Endodermal cell (in vitro differentiated cells): Measurements from ENCODE around the gene HECTD1. TPM values are rescaled to one million over a fixed set of nuclear protein-coding genes. Genes with fewer than 3 reads are reported as not detected.

Source experiments
- DNase-seq: peaks from one replicate; pipeline ENCODE4 v3.0.0-alpha.2; 2017
- H3K27ac ChIP-seq: 2 replicates; pipeline ENCODE4 v1.5.1; 2013; ENCODE audit warnings: mild to moderate bottlenecking, low read depth, low read length, moderate library complexity
- H3K27me3 ChIP-seq: 2 replicates; pipeline ENCODE4 v1.6.1; 2013; ENCODE audit warnings: mild to moderate bottlenecking, low read length, moderate library complexity; ENCODE audit not compliant: insufficient read depth, control insufficient read depth, poor library complexity, severe bottlenecking
- H3K36me3 ChIP-seq: 2 replicates; pipeline ENCODE4 v1.7.0; 2013; ENCODE audit warnings: mild to moderate bottlenecking, low read length, moderate library complexity; ENCODE audit not compliant: control insufficient read depth, insufficient read depth
- H3K4me1 ChIP-seq: one replicate; pipeline ENCODE4 v1.7.0; 2013; ENCODE audit warnings: low read length; ENCODE audit not compliant: control insufficient read depth, insufficient read depth
- H3K4me3 ChIP-seq: 2 replicates; pipeline ENCODE4 v1.5.1; 2013; ENCODE audit warnings: mild to moderate bottlenecking, low read length, moderate library complexity
- H3K9ac ChIP-seq: 2 replicates; pipeline ENCODE4 v1.6.1; 2013; ENCODE audit warnings: mild to moderate bottlenecking, low read length, moderate library complexity; ENCODE audit not compliant: poor library complexity, severe bottlenecking; ENCODE audit errors: extremely low read depth
- H3K9me3 ChIP-seq: 2 replicates; pipeline ENCODE4 v1.6.1; 2013; ENCODE audit warnings: mild to moderate bottlenecking, low read length, moderate library complexity; ENCODE audit not compliant: control insufficient read depth
- H3K27ac Mint-ChIP-seq: 2 replicates; pipeline ENCODE4 v1.8.0; 2020; ENCODE audit warnings: mixed read lengths
- H3K27me3 Mint-ChIP-seq: 2 replicates; pipeline ENCODE4 v1.8.0; 2021; ENCODE audit warnings: mild to moderate bottlenecking, mixed read lengths; ENCODE audit not compliant: insufficient read depth
- H3K36me3 Mint-ChIP-seq: 2 replicates; pipeline ENCODE4 v1.8.0; 2020; ENCODE audit warnings: low read depth, mixed read lengths
- H3K4me1 Mint-ChIP-seq: 2 replicates; pipeline ENCODE4 v1.8.0; 2020; ENCODE audit warnings: mixed read lengths
- H3K4me3 Mint-ChIP-seq: 2 replicates; pipeline ENCODE4 v1.8.0; 2020; ENCODE audit warnings: mild to moderate bottlenecking, moderate library complexity, mixed read lengths
- H3K9me3 Mint-ChIP-seq: 2 replicates; pipeline ENCODE4 v1.8.0; 2020; ENCODE audit warnings: mild to moderate bottlenecking, mixed read lengths
- WGBS, 2 experiments: methylation state at CpG; one replicate each; pipeline versions ENCODE4 v1.1.5 to v1.1.7; 2013; ENCODE audit warnings: missing lambda C conversion rate in 2 of 2, mixed read lengths in 1 of 2; ENCODE audit not compliant: insufficient coverage in 1 of 2, insufficient read length in 1 of 2; 5-methylcytosine and 5-hydroxymethylcytosine counted together
- total RNA-seq, 2 donors: library from RNA; stranded (reverse); fragmentation: NEBNext Ultra II Directional in 1 of 2; extraction: Animal tissue kit (Norgen Biotek cat#: 25700) in 1 of 2; gene quantifications; 2 replicates in 1 of 2; 3 replicates in 1 of 2; pipeline ENCODE4 v1.2.1, GENCODE V29; 2021
- TF ChIP-seq, protein P1 (sequence below): fragments of 200-600 bp; sonication (generic); conservative IDR thresholded peaks from 2 replicates; pipeline ENCODE4 v1.5.0; 2021; ENCODE audit warnings: antibody characterized with exemption, mild to moderate bottlenecking

HECTD1 gene
- total RNA-seq, 2 donors from 2014 or later: 118 to 132 TPM

GRCh38 chr14:31207287-31207754, 272 bp downstream of the HECTD1 start:
- H3K9me3 ChIP-seq: peaks cover 4% of the 10 kb centered on the region
- peak overlapping the region; percentile 94 for H3K27ac Mint-ChIP-seq

DNA sequence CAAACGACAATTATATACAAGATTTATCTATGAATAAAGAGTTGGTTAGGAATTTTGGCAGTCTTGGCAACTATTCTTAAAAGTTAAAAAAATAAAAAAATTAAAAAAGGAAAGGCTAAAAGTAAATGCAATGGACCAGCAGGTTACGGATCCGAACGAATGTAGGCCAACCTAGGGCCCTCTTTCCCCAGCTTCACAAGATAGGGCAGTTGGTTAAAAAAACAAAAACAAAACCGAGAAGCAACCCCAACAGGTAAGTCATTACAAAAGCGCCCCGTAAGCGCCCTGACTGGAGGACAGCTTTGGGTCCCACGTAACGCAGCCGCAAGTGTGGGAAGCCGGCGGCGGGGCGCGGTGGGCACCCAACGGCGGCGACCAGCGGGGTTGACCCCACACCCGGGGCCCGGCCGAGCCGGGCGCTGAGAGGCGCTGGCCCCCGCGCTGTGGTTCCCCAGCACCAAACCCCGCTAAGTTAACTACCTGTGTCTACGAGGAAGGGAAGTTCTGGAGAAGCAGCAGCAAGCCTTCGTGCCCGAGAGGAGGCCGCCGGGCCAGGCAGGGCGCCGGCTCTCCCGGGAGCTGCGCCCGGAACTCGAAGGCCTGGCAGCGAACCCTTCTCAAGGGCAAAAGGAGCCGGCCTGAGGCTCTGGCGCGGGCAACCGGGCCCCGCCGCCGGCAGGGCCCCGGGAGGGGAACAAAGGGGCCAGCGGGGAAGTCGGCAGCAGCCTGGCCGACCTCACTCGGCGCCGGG, 882 bp downstream of the HECTD1 start:
- H3K4me1 Mint-ChIP-seq: peaks cover 22% of the 10 kb centered on the region
- Histone ChIP-seq H3K4me3 (peak overlapping the region; percentile 87), H3K27ac (peak overlapping the region; percentile 98), H3K27me3 (no peaks in the 10 kb centered on the region), H3K9me3 (peaks cover 4% of the 10 kb centered on the region), H3K36me3 (peaks cover 30% of the 10 kb centered on the region), H3K4me1 (no peaks in the 10 kb centered on the region), H3K9ac (peak overlapping the region; percentile 96)
- 0 to 1% methylated on average over 32 to 54 of the region's 55 CpGs for WGBS, 2 experiments
- no peaks in the 10 kb centered on the region for H3K27me3 Mint-ChIP-seq
- H3K4me3 Mint-ChIP-seq: peak overlapping the region; percentile 78
- DNase-seq: peak; percentile 77
- peaks cover 29% of the 10 kb centered on the region for H3K36me3 Mint-ChIP-seq
- H3K27ac Mint-ChIP-seq: no peak overlapping the region
- peaks cover 2% of the 10 kb centered on the region for H3K9me3 Mint-ChIP-seq
- TF ChIP-seq, protein P1, sequence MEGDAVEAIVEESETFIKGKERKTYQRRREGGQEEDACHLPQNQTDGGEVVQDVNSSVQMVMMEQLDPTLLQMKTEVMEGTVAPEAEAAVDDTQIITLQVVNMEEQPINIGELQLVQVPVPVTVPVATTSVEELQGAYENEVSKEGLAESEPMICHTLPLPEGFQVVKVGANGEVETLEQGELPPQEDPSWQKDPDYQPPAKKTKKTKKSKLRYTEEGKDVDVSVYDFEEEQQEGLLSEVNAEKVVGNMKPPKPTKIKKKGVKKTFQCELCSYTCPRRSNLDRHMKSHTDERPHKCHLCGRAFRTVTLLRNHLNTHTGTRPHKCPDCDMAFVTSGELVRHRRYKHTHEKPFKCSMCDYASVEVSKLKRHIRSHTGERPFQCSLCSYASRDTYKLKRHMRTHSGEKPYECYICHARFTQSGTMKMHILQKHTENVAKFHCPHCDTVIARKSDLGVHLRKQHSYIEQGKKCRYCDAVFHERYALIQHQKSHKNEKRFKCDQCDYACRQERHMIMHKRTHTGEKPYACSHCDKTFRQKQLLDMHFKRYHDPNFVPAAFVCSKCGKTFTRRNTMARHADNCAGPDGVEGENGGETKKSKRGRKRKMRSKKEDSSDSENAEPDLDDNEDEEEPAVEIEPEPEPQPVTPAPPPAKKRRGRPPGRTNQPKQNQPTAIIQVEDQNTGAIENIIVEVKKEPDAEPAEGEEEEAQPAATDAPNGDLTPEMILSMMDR: no peak

More at GRCh38 chr14:31207287-31207754, 272 bp downstream of the HECTD1 start:
- TF ChIP-seq, protein P1: no peak
- peaks cover 2% of the 10 kb centered on the region for H3K9me3 Mint-ChIP-seq
- H3K4me3 Mint-ChIP-seq: peak overlapping the region; percentile 78
- DNase-seq: no peak
- H3K27me3 ChIP-seq: no peaks in the 10 kb centered on the region
- H3K27ac ChIP-seq: peak overlapping the region; percentile 98
- H3K27me3 Mint-ChIP-seq: no peaks in the 10 kb centered on the region
- WGBS, 2 experiments: 0% methylated on average over 3 to 59 of the region's 59 CpGs
- H3K4me1 ChIP-seq: no peaks in the 10 kb centered on the region
- H3K4me3 ChIP-seq: peak overlapping the region; percentile 87
- H3K36me3 Mint-ChIP-seq: peaks cover 25% of the 10 kb centered on the region
- peak overlapping the region; percentile 96 for H3K9ac ChIP-seq
- H3K4me1 Mint-ChIP-seq: peaks cover 22% of the 10 kb centered on the region
- peaks cover 24% of the 10 kb centered on the region for H3K36me3 ChIP-seq

DNA sequence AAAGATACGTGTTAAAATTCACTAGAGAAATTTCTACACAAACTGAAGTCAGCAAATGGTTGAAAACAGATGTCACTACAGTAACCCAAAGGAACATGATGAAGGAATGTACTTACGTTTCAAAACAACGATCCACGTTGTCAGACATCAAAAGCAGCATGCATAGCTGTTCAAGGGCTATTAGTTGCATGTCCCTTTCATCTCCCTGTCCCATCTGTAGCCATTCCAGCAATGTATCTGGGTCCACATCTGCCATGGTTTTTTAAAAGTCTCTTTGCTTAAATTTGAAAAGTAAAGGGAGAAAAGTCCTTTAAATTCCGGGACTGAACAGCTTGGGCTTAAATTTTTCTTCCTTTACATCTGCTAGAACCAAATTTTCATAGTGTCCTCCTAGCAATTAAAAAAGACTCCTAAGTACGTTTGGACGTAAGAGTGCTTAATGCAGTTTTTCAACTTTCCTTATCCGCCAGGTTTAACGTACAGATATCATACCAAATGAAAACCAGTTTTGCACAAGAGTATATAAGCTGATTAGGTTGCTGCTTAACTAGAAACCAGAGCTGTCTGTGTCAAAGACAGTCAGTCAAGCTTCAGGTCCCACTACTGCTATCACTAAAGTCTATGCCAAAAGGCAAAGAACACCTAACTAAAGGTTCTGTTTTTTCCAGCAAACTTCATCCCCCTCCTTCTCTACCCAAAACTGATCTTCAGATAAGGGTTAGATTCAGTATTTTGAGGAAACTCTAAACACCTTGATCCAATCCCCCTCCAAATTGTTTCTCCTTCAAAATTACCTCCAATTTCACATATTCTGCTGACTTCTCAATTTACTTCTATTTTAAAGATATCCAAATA, 1.7 kb downstream of the HECTD1 start:
- TF ChIP-seq, protein P1: no peak
- H3K27me3 ChIP-seq: no peaks in the 10 kb centered on the region
- no peaks in the 10 kb centered on the region for H3K4me1 ChIP-seq
- H3K9me3 ChIP-seq: peaks cover 4% of the 10 kb centered on the region
- Mint-ChIP-seq H3K27me3 (no peaks in the 10 kb centered on the region), H3K4me1 (peaks cover 22% of the 10 kb centered on the region), H3K36me3 (peaks cover 34% of the 10 kb centered on the region), H3K9me3 (peaks cover 2% of the 10 kb centered on the region), H3K4me3 (peak overlapping the region; percentile 78), H3K27ac (no peak overlapping the region)
- peak overlapping the region; percentile 96 for H3K9ac ChIP-seq
- H3K36me3 ChIP-seq: peaks cover 38% of the 10 kb centered on the region
- H3K27ac ChIP-seq: no peak overlapping the region
- 32 to 34% methylated on average over 9 of the region's 9 CpGs for WGBS, 2 experiments
- H3K4me3 ChIP-seq: peak overlapping the region; percentile 87
- DNase-seq: no peak
